Erythroblast (primary cell): ENCODE data around the gene MNT.

Experiments used
- GATA1 ChIP-seq: IDR thresholded peaks from 2 replicates; pipeline ENCODE4 v1.6.1; 2011; ENCODE audit warnings: low read depth, mild to moderate bottlenecking, control low read depth, low read length, moderate library complexity
- POLR2A ChIP-seq: IDR thresholded peaks from 2 replicates; pipeline ENCODE4 v1.6.1; 2011; ENCODE audit warnings: mild to moderate bottlenecking, low read length

DNA sequence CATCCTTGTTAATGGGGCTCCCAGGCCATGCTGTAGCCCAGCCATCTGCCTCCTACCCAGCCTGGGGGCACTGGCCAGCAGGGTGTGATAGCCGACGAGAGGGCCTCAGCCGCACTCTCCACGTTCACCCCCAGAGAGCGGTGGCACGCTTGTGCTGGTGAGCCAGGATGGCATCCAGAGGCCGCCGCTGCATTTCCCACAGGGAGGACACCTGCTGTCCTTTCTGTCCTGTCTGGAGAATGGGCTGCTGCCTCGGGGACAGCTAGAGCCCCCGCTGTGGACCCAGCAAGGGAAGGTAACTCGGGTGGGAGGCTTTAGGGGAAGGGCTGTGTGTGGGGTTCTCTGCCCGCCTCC, 36.1 kb downstream of the MNT start:
- no peak for TF ChIP-seq POLR2A
- no peak for TF ChIP-seq GATA1
